Tibial nerve (tissue), 4 donors: Measurements from ENCODE around the gene LIPA. TPM values are rescaled to one million over a fixed set of nuclear protein-coding genes. Genes with fewer than 3 reads are reported as not detected.

ENCODE experiments used
- DNase-seq, 2 donors: peaks; one replicate each; pipeline ENCODE4 v3.0.0-alpha.2; 2019; ENCODE audit warnings: low spot score in 2 of 2
- H3K27ac ChIP-seq, 4 donors: fragments of 200-600 bp; sonication (generic) in 3 of 4; one replicate each; pipeline ENCODE4 v1.5.1; 2017 to 2019; ENCODE audit warnings: mild to moderate bottlenecking in 1 of 4
- H3K27me3 ChIP-seq, 2 donors: fragments of 200-600 bp; sonication (generic) in 1 of 2; one replicate each; pipeline versions ENCODE4 v1.5.1 to v1.6.0; 2017 to 2019
- H3K36me3 ChIP-seq, 3 donors: fragments of 200-600 bp; sonication (generic); one replicate each; pipeline ENCODE4 v1.5.1; 2018 to 2019
- H3K4me1 ChIP-seq, 4 donors: fragments of 200-600 bp; sonication (generic) in 3 of 4; one replicate each; pipeline ENCODE4 v1.5.1; 2017 to 2019
- H3K4me3 ChIP-seq, 4 donors: fragments of 200-600 bp; sonication (generic) in 3 of 4; one replicate each; pipeline ENCODE4 v1.5.1; 2017 to 2019; ENCODE audit warnings: mild to moderate bottlenecking in 1 of 4, moderate library complexity in 1 of 4
- H3K9me3 ChIP-seq, 4 donors: fragments of 200-600 bp; sonication (generic) in 3 of 4; one replicate each; pipeline ENCODE4 v1.5.1; 2017 to 2019
- CTCF ChIP-seq, 5 experiments: fragments of 200-600 bp in 3 of 5; fragments of 450-650 bp in 2 of 5; sonication (generic) in 3 of 5; IDR thresholded peaks; one replicate each; pipeline ENCODE4 v1.5.1; 2016 to 2019; ENCODE audit warnings: antibody characterized with exemption in 5 of 5, mild to moderate bottlenecking in 3 of 5, moderate library complexity in 2 of 5
- EP300 ChIP-seq, 2 donors: sonication (generic); formaldehyde crosslinking; IDR thresholded peaks; one replicate each; pipeline ENCODE4 v1.6.1; 2017; ENCODE audit warnings: antibody characterized with exemption in 2 of 2, mild to moderate bottlenecking in 1 of 2
- POLR2A ChIP-seq, 2 donors: fragments of 450-650 bp; IDR thresholded peaks; one replicate each; pipeline ENCODE4 v1.6.1; 2017; ENCODE audit warnings: antibody characterized with exemption in 2 of 2, mild to moderate bottlenecking in 2 of 2, moderate library complexity in 2 of 2
- WGBS, 2 donors: methylation state at CpG; one replicate each; pipeline ENCODE4 v1.1.5; 2018; 5-methylcytosine and 5-hydroxymethylcytosine counted together
- total RNA-seq, 4 donors: library from RNA; depleted of rRNA; stranded (reverse); fragments of >200 nt; gene quantifications; one replicate each; pipeline ENCODE4 v1.1.0, GENCODE V29; 2016

Gene LIPA
- total RNA-seq, 4 donors from 2014 or later: 36.6 to 57.9 (median 39.5) TPM

- Histone ChIP-seq H3K4me1 (peaks cover 0 to 32% (median 5%) of the 10 kb centered on the region in 4 donors), H3K4me3 (no peak overlapping the region), H3K36me3 (no peaks in the 10 kb centered on the region), H3K27me3 (no peaks in the 10 kb centered on the region), H3K9me3 (no peaks in the 10 kb centered on the region), H3K27ac (no peak overlapping the region)
- DNase-seq: no peak
- WGBS, 2 donors: 50 to 53% methylated on average over 2 of the region's 2 CpGs
- TF ChIP-seq POLR2A (IDR thresholded peaks at IDR 0.05): no peak
- TF ChIP-seq CTCF (IDR thresholded peaks at IDR 0.05): no peak
- TF ChIP-seq EP300 (IDR thresholded peaks at IDR 0.05): no peak
Observed at GRCh38 chr10:89221919-89222318, 29.7 kb downstream of the LIPA start.

- H3K27me3 ChIP-seq: no peaks in the 10 kb centered on the region
- H3K4me3 ChIP-seq: no peak overlapping the region
- H3K4me1 ChIP-seq: peaks cover 0 to 21% (median 5%) of the 10 kb centered on the region in 4 donors
- peaks cover 0 to 13% (median 0%) of the 10 kb centered on the region in 3 donors for H3K36me3 ChIP-seq
- no peak overlapping the region for H3K27ac ChIP-seq
- WGBS, 2 donors: 84 to 89% methylated on average over 4 of the region's 4 CpGs
- no peak for DNase-seq
- TF ChIP-seq CTCF (IDR thresholded peaks at IDR 0.05): no peak
- no peak for TF ChIP-seq POLR2A (IDR thresholded peaks at IDR 0.05)
- no peak for TF ChIP-seq EP300 (IDR thresholded peaks at IDR 0.05)
- no peaks in the 10 kb centered on the region for H3K9me3 ChIP-seq
Observed at GRCh38 chr10:89219513-89220218, 31.9 kb downstream of the LIPA start.

GRCh38 chr10:89217057-89217990 lies 34.3 kb downstream of the LIPA start:
- Histone ChIP-seq H3K27ac (peak overlapping the region in 2 of 4 donors; percentile 42 to 60), H3K9me3 (no peaks in the 10 kb centered on the region), H3K27me3 (no peaks in the 10 kb centered on the region), H3K4me1 (peaks cover 0 to 17% (median 5%) of the 10 kb centered on the region in 4 donors), H3K36me3 (peaks cover 0 to 17% (median 0%) of the 10 kb centered on the region in 3 donors), H3K4me3 (no peak overlapping the region)
- WGBS, 2 donors: 8 to 9% methylated on average over 6 of the region's 6 CpGs
- DNase-seq: peak; percentile 35 to 83
- TF ChIP-seq POLR2A (IDR thresholded peaks at IDR 0.05): no peak
- TF ChIP-seq EP300 (IDR thresholded peaks at IDR 0.05): no peak
- peak; percentile 68 to 81 (median 72) for TF ChIP-seq CTCF (IDR thresholded peaks at IDR 0.05)

GRCh38 chr10:89216056-89216455 lies 35.5 kb downstream of the LIPA start:
- no peaks in the 10 kb centered on the region for H3K9me3 ChIP-seq
- TF ChIP-seq POLR2A (IDR thresholded peaks at IDR 0.05) (no peak), CTCF (IDR thresholded peaks at IDR 0.05) (no peak)
- H3K4me3 ChIP-seq: no peak overlapping the region
- H3K36me3 ChIP-seq: peaks cover 0 to 17% (median 0%) of the 10 kb centered on the region in 3 donors
- peaks cover 0 to 14% (median 5%) of the 10 kb centered on the region in 4 donors for H3K4me1 ChIP-seq
- no peaks in the 10 kb centered on the region for H3K27me3 ChIP-seq
- no peak overlapping the region for H3K27ac ChIP-seq
- no peak for DNase-seq
- 97% methylated on average over 2 of the region's 2 CpGs for WGBS, 2 donors
